Mesenteric fat pad (tissue), 1 donor: ENCODE measurements around the gene RPS25. TPM values are rescaled to one million over a fixed set of nuclear protein-coding genes. Genes with fewer than 3 reads are reported as not detected.
A peak's percentile ranks its signal among the peaks of the same experiment; 100 is the strongest.
"Not testable (repeated sequence)": the region's sequence is repeated elsewhere in the genome, so short reads cannot be mapped to it uniquely, and the experiment has no call there.

Experiments
- DNase-seq: peaks from one replicate; pipeline ENCODE4 v3.0.0-alpha.2; 2020; ENCODE audit warnings: low spot score
- long read RNA-seq: library from polyadenylated mRNA; unstranded; transcript quantifications from one replicate; pipeline ENCODE4 v2.0.0, GENCODE V29; 2020
- total RNA-seq: library from RNA; stranded (reverse); fragmentation: NEBNext Ultra II Directional; extraction: Animal tissue kit (Norgen Biotek cat#: 25700); gene quantifications from one replicate; pipeline ENCODE4 v1.2.1, GENCODE V29; 2021
- donor health status: DM: yes; HTN: yes; CAD: no.

Gene RPS25
- 953 TPM for total RNA-seq
- long read RNA-seq, transcript RPS25-204 (3 exons, 1,462 nt) = minor isoform, 44 of 194 reads
- long read RNA-seq, transcript RPS25-202 (5 exons, 835 nt) = major isoform, 125 of 194 reads
- long read RNA-seq, partial matches to known transcripts = 8 of 194 reads
- long read RNA-seq, other reads (novel, unspliced or antisense) = 16 of 194 reads

- DNase-seq = peak; percentile 97
Observed at GRCh38 chr11:119018074-119018938, at the start of gene RPS25, which contains the start of gene TRAPPC4. RPS25 (minus strand) TSS chr11:119018343; CDS start chr11:119018284, 59 bp downstream. TRAPPC4 (plus strand) TSS chr11:119018766; CDS start chr11:119018796, 30 bp downstream.

- DNase-seq = peak; percentile 98
Observed at GRCh38 chr11:119067371-119068222, 49.5 kb upstream of the RPS25 start, which contains the start of gene VPS11. VPS11 (plus strand) TSS chr11:119067818; CDS start chr11:119067824, 6 bp downstream.

GRCh38 chr11:119065369-119065768, 47.2 kb upstream of the RPS25 start:
- no peak for DNase-seq

- no peak for DNase-seq
Observed at GRCh38 chr11:119062779-119063178, 44.6 kb upstream of the RPS25 start.

GRCh38 chr11:119061256-119061655, 43.1 kb upstream of the RPS25 start:
- no peak for DNase-seq

DNA sequence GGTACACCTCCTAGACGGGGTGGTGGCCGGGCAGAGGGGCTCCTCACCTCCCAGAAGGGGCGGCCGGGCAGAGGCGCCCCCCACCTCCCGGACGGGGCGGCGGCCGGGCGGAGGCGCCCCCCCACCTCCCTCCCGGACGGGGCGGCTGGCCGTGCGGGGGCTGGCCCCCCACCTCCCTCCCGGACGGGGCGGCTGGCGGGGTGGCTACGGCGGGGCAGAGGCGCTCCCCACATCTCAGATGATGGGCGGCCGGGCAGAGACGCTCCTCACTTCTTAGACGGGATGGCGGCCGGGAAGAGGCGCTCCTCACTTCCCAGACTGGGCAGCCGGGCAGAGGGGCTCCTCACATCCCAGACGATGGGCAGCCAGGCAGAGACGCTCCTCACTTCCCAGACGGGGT, 41.0 kb upstream of the RPS25 start:
- DNase-seq = not testable (repeated sequence)

- DNase-seq = peak; percentile 99
Observed at GRCh38 chr11:119057000-119057769, 39.0 kb upstream of the RPS25 start, which contains the start of gene HYOU1. HYOU1 (minus strand) TSS chr11:119057205; CDS start chr11:119056160, 1,045 bp downstream.

GRCh38 chr11:119056421-119056999, 38.4 kb upstream of the RPS25 start:
- peak; percentile 91 for DNase-seq

- no peak for DNase-seq
Observed at GRCh38 chr11:119055901-119056300, 37.8 kb upstream of the RPS25 start.

DNA sequence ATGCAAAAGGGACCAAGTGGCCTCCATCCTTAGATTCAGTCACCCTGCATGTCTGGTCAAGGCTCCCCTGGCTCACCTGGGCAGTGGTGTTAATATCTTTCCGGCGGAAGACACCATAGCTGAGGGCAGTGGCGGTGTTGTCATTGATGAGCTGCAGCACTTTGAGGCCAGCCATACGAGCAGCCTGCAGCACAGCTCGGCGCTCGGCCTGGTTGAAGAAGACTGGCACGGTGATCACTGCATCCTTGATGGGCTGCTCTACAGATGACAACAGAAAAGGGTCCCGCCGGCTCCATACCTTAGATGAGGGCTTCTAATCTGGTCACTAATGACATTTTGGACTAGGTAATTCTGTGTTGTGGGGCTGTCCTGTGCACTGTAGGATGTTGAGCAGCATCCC, 36.3 kb upstream of the RPS25 start:
- no peak for DNase-seq

DNA sequence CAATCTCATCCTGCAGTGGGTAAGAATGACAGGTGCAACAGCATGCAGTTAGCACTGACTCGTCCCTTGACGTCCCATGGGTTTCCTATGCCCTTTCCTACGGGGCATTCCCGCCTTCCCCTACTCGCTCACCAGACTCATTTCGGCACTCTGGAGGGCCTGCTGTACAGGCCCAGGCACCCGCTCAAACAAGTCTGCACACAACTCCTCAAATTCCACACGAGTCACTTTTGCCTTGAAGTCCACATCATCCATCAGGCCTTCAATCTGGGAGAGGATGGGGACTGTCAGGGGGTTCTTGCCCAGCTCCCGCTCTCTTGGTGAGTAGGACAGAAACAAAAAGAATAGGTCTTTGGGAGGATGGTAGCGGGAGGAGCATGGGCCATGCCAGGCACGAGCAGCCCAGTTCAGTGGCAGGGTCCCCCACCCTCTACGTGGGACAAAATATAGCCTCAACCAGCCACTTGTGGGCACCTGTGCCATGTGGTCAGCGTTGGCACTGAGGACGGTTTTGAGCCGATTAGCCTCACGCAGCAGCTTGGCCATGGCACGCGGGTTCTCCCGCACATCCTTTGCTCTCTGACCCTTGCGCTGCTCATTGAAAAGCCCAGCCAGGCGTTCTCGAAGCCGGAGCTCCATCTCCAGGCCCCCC, 34.1 kb upstream of the RPS25 start:
- DNase-seq = no peak

DNA sequence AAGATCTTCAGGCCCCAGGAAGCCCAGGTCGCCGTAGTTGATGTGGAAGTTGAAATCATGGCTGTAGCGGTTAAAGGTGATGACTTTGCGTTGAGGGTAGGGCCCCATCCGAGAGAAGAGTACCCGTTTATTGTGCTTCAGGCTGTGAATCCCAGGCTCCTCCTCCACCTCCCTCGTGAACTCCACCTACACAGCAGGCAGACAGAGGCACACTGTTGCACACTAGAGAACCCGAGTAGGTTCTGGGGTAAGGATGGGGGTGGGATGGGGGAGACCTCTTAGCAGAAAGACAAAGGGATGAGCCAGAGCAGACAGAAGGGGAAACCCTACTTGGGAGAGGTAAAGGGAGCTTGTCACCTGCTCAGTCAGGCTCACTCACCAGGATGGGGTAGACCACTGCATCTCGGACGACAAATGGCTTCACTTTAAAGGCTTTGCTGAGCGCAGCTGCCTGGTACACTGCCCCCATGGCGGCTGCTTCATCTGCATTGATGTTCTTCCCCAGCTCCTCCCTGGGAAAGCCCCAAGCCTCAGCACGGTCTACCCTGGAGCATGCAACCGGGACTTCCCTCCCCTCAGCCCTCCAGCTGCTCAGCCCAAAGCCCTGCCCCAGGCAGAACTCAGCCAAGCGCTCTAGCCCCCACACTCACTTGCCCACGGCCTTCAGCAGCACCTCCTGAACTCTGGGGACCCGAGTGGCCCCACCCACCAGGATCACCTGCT, 33.5 kb upstream of the RPS25 start:
- DNase-seq = no peak

DNA sequence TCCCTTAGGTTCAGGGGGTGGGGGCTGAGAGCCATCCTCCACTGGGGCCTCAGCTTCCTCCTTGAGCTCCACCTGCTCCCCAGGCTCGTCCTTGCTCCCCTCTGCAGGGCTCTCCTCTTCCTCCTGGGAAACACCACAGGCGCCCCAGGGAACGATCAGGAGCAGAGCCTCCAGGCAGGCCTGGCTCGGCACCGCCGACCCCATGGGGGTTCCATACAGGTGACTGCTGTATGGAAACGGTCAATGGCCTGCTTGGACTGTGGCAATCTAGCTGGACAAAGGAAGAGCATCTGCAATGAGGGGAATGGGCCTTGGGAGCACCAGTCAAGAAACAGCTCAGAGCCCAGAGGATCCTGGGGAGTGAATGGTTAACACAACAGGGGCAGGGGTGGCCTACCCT, 30.9 kb upstream of the RPS25 start:
- DNase-seq = no peak

DNA sequence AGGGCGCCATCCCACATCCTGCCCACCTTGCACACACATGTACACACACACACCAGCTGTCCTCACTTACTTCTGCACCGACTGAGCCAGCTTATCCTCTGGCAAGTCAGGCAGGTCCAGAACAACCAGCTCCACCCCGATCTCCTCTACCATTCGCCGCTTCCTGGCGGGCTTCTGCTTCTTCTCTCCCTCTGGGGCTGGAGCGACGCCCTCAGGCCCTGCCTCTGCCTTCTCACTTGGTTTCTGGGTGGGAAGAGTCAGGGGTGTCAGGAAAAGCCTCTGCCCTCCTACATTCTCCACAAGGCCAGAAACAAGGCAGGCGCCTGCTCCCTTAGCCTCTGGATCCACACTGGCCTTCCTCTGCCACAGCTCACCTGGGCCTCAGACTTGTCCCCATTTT, 30.5 kb upstream of the RPS25 start:
- DNase-seq = no peak

GRCh38 chr11:119047205-119047604, 29.1 kb upstream of the RPS25 start:
- DNase-seq = no peak

DNA sequence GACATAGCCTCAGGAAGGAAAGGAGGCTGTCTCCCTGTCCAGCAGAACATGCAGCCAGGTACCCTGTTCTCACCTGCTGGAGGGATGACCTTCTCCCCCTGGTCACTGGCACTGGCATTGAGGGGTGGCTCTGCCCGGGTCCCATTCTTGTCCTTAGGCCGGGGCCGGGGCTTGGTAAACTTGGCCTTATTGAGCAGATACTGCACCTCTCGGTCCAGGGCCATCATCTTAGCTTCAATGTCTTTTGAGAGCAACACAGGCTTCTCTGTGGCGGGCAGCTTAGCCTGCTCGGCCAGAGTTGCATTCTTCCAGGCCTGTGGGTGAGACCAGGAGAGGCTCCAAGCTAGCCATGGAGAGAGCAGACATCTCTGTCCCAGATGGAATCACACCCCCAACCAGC, 28.3 kb upstream of the RPS25 start:
- DNase-seq = no peak

DNA sequence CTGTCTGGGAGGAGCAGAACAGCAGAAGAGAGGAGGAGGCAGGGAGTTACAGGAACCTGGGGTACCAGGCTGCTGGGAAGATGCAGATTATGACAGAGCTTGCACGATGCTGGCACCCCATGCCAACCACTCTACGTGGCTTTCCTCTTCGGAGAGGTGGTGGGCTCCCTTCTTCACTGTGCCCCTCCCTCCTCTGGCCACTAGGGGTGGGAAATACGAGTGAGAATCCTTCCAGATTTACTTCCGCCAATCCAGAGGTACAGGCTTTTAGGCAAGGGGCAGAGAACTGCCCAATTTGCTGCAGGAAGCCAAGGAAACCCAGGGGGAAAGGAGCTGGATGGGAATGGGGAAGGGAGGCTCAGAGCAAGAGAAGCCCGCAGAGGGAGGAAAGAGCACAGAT, 26.6 kb upstream of the RPS25 start:
- DNase-seq = no peak

GRCh38 chr11:119042927-119043326, 24.8 kb upstream of the RPS25 start:
- no peak for DNase-seq
